Stimulated activated naive CD8-positive, alpha-beta T cell treated with anti-CD3 and anti-CD28 coated beads, Interleukin-15, Interleukin-2, amounts not matched to agents 100 U/mL and 50 U/mL, for 24 hours (primary cell): ENCODE results near the gene WDFY2.
A peak's percentile ranks its signal among the peaks of the same experiment; 100 is the strongest.

Experiments
- ATAC-seq: fragments of 150-1000 bp; cut with Tn5 transposase; one replicate; pipeline ENCODE4 v1.10.0; 2021
- DNase-seq: peaks from one replicate; pipeline ENCODE4 v3.0.0; 2021

The WDFY2 gene

DNA sequence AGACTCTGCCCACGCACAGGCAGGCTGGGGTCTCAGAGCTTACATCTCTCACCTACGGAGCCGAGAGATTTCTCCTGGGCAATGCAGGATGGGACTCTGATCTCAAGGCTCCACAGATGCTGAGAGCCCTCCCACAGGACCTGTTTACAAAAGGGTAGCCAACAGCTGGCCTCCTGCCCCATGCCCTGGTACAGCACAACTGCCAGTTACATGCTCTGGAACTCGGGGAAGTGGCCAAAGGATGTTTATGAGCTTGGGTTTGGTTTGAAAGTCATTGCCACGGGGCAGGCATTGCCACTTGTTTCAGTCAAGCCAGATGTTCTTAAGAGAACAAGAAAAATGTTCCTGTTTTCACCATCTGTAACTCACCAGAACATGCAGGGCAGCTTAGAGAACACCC lies 216.2 kb downstream of the WDFY2 start:
- ATAC-seq (no peak), DNase-seq (no peak)

DNA sequence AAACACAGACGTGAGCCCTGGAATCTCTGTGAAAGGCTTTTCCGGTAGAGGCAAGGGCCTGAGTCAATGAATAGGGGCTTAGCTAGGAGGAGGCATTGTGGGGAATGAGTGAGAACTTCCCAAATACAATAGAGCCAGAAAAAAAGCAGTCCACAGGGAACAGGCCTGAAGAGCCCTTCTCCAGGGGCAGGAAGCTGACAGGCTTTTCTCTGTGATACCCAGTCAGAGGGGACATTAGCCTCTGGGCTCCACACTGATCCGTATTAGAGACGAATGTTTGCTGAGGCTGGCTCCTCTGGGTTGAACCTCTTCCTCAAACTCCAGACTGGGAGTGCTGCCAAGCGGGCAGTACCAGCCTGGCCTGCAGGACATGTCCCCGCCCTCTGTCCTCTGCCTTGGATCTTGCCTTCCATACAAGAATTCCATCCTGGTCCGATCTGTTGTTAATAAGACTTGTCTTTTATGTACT lies 217.4 kb downstream of the WDFY2 start:
- ATAC-seq (no peak), DNase-seq (no peak)

DNA sequence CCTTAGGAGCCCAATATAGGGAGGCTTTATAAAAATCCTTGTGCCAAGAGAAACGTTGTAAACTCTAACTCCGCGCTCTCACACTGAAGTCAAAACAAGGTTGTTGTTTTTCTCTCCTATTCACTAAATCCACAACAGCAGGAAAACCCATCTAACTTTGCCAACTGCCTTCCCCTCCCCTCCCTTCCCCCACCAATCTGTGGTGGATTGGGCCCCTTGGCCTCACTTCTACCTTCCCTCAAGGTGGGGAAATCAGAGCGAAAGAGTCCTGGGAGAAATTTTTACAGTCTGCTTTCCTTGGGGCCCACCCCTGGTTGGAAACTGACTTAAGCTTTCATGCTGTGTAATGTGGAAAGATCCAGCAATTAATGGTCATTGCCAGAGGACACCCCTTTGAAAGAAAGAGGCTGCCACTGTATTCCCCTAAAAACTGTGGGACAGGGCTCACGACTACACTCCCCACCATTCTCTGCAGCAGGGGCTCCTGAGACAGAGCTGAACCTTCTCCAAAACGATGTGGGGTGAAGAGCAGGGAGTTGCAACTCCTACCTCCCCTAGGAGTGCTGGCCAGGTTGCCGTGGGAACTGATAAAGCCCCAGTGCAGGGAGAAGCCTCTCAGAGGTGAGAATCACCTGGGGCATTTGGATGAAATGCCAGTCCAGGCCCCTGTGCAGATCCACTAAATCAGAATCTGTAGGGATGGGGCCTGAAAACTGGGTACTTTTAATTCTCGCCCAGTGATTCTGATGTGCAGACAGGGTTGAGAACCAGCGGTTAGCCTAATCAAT lies 218.6 kb downstream of the WDFY2 start:
- DNase-seq: peak; percentile 28
- ATAC-seq: no peak

DNA sequence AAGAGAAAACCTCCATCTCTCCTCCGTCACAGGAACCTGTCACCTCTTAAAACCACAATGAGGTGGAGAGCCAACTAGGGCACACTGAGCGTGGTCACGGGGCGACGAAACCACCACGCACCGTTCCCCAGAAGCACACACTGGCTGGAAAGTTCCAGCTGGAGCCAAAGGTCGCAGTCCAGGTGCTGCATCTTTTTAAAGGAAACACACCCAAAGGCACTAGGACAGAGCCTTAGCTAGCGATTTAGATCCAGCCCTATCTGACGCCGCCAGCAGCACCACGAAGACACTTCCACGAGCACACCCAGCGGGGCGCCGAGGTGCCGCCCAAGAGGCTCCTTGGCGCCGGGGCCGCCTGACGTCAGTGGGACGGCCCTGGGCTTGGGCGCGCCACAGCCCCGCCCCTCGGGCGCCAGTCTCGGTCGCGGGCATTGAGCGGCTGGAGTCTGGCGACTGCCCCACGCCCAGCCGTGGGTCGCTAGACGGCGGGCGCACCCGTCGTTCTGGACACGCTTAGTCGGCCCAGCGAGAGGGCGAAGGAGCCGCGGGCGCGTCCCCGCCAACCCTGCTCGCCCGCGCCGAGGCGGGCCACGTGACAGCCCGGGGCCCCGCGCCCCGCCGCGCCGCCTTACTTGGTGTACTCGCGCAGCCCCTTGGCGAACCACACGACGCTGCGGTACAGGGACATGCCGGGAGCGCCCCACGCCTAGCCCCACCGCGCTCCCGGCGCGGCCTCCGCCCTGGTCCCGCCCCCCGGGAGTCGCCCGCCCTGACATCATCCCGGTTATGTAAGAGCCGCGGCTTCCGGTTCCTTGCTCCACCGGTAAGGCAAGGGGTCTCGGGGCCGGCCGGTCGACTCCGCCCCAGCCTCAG lies 219.4 kb downstream of the WDFY2 start, which contains the start of gene DHRS12:
Gene DHRS12, minus strand, starts transcription at position 742 of the 873 bp plus-strand sequence. CDS start 4,504 bp downstream, outside the sequence.
- DNase-seq (peak; percentile 88), ATAC-seq (peak; percentile 74)

DNA sequence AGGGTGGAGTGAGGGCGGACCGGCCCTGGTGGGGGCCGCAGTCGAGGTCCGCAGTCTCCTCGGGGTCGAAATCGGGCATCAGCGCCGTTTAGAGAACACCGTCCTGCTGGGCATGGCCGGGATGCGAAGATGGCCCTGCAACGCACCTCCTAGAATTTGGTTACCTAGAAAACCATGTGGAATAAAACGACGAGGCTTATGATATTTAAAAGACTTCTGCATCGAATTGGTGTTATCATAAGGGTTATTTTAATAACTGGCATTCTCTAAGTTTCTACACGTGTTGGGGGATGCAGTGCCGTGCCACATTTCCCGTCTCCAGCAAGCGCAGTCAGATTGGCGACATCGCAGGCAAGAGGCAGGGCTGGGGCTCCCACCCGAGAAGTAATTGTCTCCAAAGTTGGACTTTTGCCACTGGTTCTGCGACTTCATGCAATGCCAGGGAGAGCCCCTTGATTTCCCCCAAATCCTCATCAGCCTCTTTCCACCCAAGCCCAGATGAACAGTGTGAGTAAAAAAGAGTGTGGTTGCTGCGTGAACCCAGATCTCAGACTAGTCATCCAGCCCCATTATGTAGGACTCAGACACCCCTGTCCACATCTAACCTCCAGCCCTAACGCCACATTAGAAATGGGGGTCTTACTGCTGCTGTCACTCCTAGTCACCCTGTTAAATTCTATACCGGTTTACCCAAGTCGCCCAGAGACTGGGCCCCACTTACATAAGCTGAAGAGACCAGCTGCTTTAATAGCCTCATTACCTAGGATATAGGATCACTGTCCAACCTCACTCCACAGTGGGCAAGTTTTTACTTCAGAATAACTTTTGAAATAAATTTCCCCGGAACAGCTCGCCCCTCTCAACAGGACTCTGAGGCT lies 220.3 kb downstream of the WDFY2 start:
- DNase-seq (peak; percentile 64), ATAC-seq (peak; percentile 32)

DNA sequence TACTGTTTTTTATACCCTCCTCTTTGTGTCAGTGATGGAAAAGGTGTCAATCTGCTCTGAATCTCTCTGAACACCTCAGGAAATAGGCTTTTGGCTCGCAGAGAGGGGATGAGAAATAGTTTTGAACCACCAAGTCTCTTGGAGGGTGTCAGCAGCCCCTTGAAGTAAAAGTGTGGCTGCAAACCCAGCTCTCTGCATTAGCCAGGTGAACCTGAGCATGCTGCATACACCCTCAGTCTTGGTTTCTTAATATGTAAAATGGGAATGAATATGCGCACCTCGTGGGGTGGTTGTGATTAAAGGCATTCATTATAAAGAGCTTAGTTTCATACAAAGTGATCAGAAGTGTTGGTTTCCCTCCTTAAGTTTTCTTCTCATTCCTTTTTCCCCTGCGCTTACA lies 221.1 kb downstream of the WDFY2 start:
- DNase-seq: no peak
- ATAC-seq: no peak

DNA sequence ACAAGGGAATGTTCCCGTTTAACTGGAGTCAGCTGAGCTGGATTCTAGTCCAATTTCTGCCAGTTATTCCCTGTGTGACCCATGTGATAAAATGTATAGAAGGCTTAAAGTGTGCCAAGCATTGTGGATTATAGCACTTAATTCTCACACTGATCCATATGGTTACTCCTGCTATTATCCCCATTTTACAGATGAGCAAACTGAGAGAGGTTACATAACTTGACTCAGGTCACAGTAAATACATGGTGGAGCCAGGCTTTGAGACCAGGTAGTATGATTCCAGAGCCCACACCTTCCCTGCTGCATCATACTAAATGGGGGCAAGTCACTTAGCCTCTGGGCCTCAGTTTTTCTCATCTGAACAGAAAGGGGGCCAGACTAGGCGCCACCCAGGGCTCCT lies 221.7 kb downstream of the WDFY2 start:
- DNase-seq (no peak), ATAC-seq (no peak)

DNA sequence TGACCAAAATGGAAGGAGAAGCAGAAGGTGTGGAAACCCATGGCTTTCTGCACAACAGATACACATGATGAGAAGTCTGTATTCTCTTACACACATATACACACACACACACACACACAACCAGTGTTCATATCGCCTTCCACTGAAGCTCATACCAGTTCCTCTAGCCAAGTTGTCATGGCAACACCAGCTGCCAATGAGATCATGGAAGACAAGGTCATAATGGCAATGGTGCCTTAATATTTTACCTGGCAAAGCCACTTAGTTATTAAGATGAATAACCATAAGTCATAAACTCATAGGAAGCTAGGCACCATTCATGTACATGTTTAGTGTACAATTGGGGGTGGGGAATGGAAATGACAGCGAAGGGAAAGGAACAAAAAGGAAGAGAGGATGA lies 222.3 kb downstream of the WDFY2 start:
- no peak for DNase-seq
- no peak for ATAC-seq

DNA sequence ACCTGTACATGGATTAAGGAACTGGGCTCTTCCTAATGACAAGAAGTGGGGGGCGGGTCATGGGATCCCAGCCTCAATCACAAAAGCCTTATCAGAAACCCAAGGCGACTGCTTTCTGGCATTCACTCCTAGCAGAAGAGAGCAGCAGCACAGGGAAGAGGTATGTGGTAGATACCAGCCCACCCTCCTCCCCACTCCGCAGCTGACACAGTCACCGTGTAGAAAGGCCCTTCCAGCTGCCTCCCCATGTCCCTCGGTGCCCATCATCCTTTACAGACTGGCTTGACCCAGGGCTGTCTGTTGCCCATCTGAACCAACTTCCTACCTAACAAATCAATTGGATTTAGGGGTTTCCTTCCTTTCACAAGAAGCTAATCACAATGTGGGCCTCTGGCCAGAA lies 222.8 kb downstream of the WDFY2 start:
- DNase-seq (no peak), ATAC-seq (no peak)

DNA sequence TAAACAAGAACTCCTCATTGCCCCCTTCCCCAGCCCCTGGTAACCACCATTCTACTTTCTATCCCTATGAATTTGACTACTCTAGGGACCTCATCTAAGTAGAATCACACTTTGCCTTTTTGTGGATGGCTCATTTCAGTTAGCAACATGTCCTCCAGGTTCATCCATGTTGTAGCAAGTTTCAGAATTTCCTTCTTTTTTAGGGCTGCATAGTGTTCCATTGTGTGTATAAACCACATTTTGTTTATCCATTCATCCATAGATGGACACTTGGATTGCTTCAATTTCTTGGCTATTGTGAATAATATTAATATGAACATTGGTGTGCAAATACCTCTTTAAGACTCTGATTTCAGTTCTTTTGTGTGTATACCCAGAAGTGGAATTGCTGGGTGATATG lies 224.5 kb downstream of the WDFY2 start:
- DNase-seq: no peak
- ATAC-seq: no peak

DNA sequence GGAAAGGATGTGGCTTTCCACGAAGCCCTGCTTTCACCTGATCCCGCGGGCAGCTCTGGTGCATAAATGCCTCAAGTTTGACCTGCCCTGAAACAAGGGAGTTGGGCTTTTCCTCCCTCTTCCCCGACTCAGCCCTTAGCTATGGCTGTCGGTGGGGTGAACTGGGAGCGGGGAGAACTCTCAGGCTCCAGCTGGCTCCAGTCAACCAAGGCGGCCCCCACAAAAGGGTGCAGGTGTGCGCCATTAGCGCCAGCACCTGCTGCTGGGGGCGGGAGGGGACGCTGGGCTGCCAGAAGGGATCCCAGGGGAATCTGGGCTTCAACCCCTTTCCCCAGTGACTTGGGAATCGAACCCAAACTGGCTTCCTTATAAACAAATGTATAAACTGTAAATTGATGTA lies 226.8 kb downstream of the WDFY2 start:
- DNase-seq (no peak), ATAC-seq (no peak)

DNA sequence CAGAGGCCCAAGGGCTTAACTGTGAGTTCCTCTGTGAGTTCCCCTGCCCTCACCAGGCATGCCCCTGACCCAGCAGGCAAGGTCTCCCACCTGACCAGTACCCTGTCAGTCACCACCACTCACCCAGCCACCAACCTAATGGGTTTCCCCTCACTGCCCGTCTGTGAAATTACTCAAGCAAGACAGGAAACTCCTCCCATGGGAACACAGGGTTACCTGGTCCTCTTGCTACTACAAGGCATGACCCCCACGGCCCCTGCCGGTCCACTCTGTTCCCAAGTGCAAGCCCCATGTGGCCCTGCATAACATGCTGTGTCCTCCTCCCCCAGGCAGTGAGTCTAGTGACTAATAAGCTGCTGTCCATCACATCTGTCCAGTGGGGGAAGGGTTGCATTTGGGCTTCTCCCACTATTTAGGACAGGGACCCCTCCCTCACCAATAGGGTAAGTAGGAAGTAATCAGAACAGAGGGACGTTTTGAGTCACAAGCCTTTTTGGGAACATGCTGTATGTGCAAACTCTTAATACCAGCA lies 227.7 kb downstream of the WDFY2 start:
- ATAC-seq: peak; percentile 79
- peak; percentile 55 for DNase-seq

DNA sequence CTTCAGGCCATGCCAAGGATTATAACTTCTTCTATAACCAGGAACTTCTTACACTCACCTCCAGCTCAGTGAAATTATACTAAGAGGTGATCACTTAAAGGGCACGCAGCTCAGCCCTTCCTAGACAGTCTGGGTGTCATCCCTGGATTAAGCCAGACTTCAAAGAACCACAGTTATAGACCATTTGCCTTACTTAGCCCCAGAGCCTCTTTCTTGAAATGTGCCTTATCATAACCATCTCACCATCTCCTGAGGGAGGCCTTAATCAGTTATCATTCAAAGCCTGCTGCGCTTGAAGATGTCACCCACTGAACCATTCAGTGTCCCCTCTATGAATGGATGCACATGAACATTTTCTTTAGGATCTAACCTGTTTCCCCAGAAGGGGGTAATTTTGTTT lies 229.8 kb downstream of the WDFY2 start:
- no peak for DNase-seq
- no peak for ATAC-seq

DNA sequence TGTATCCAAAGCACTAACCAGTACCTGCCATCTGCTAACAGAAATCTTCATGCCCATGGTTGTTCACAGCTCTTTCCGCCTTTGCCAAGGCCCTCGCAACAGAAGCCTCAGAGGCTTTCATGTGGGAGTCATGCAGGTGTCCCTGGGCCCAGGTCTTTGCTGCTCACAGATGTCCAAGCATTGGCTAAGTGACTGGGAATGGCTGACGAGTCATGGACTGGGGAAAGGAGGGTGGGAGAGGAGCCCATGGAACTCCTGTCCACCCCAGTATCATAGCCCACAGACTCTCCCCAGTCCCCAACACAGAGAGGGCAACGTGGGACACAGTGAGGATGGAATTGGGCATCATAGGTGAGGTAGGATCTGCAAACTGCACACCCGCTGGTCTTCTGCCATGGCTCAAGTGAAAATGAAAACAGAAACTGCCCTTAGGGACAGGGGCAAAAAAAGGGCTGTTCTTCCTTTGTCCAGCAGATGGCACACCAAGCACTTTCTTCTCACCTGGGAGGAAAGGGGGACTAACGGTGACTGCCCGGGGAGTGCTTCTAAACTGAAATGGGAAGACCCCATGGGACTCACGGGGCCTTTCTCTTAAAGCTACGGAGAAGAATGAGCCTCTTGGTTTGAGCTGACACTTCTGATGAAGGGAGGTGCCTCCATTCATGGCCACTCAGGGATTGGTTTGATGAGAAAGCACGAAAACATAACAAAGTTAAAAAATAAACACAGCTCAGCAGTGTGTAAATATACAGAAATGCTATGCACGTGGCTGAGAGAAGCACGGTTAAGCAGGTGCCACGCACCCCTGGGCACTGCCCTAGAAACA lies 230.8 kb downstream of the WDFY2 start:
- peak; percentile 79 for DNase-seq
- peak; percentile 57 for ATAC-seq

DNA sequence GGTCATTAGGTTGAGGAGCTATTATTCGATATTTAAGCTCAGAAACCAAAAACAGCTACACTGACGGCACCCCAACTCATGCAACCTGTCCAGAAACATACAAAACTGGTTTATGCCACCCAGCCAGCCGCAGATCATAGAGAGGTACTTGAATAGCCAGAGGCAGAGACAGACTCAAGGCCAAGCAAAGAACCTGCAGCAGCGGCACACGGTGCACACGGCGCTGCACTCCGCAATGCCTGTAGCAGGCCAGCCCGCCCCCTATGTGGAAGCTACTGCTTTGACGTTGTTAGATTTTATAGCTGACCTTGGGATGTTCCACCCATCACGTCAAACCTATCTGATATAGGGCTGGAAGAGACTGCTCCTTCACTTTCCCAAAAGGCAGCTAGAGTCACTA lies 231.6 kb downstream of the WDFY2 start:
- DNase-seq: no peak

DNA sequence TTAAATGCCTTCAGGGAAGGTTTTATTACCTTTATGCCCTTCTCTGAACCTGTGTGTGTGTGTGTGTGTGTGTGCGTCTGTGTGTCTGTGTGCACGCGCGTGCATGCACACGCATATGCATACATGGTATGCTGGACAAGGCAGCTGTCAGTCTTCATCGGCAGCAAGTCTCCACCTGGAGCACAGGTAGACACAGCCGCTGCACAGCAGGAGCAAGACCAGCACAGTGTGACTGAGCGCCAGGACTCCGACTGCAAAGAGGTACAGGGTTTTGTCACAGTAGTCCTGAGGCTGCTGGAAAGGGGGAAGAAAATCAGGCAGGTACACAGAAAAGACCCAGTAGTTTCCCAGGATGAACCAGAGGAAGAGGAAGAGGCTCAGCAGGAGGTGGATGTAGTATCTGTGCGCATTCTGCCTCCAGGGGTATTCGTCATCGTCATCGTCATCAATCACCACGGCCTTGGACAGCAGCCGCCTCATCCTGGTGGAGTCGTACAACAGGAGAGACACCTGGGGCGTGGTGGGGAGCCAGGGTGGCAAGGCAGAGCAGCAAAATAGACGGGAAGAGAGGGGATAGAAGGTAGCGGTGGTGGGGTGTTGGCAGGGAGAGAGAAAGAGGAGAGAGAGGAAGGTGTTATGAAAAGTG lies 232.5 kb downstream of the WDFY2 start:
- ATAC-seq: no peak
- DNase-seq: no peak

More for the DNA sequence above, 231.6 kb downstream of the WDFY2 start:
- no peak for ATAC-seq
